ENCODE measurements around the gene KRT15. TPM values are rescaled to one million over a fixed set of nuclear protein-coding genes. Genes with fewer than 3 reads are reported as not detected.
A peak's percentile ranks its signal among the peaks of the same experiment; 100 is the strongest.

Gene KRT15
- total RNA-seq, 4 donors from 2014 or later, result 12.3 to 44.5 (median 28.8) TPM

- Histone ChIP-seq H3K4me3 (no peak overlapping the region), H3K9me3 (no peaks in the 10 kb centered on the region), H3K36me3 (no peaks in the 10 kb centered on the region), H3K27ac (no peak overlapping the region), H3K27me3 (no peaks in the 10 kb centered on the region), H3K4me1 (peaks cover 0 to 18% (median 3%) of the 10 kb centered on the region in 4 donors)
- TF ChIP-seq POLR2A (IDR thresholded peaks at IDR 0.05) (no peak), CTCF (IDR thresholded peaks at IDR 0.05) (no peak)
- DNase-seq, result peak in 1 of 3 donors; percentile 57
These were observed 7.0 kb downstream of the KRT15 start for GRCh38 chr17:41511716-41512115.

GRCh38 chr17:41511116-41511515, 7.6 kb downstream of the KRT15 start:
- Histone ChIP-seq H3K4me3 (no peak overlapping the region), H3K27ac (peak overlapping the region in 1 of 4 donors; percentile 35)

GRCh38 chr17:41510251-41511065, 8.2 kb downstream of the KRT15 start:
- Histone ChIP-seq H3K36me3 (no peaks in the 10 kb centered on the region), H3K4me1 (peaks cover 0 to 18% (median 3%) of the 10 kb centered on the region in 4 donors), H3K9me3 (no peaks in the 10 kb centered on the region), H3K4me3 (no peak overlapping the region), H3K27ac (peak overlapping the region in 1 of 4 donors; percentile 35), H3K27me3 (no peaks in the 10 kb centered on the region)
- no peak for TF ChIP-seq CTCF (IDR thresholded peaks at IDR 0.05)
- DNase-seq, result no peak

More at GRCh38 chr17:41511116-41511515, 7.6 kb downstream of the KRT15 start:
- no peaks in the 10 kb centered on the region for H3K36me3 ChIP-seq
- peaks cover 0 to 18% (median 3%) of the 10 kb centered on the region in 4 donors for H3K4me1 ChIP-seq
- H3K27me3 ChIP-seq, result no peaks in the 10 kb centered on the region
- DNase-seq, result peak in 2 of 3 donors; percentile 67 to 70
- no peaks in the 10 kb centered on the region for H3K9me3 ChIP-seq
- TF ChIP-seq CTCF (IDR thresholded peaks at IDR 0.05) (no peak), POLR2A (IDR thresholded peaks at IDR 0.05) (no peak)

GRCh38 chr17:41507315-41507880, 11.3 kb downstream of the KRT15 start:
- H3K27ac ChIP-seq, result no peak overlapping the region
- DNase-seq, result no peak
- no peak for TF ChIP-seq POLR2A (IDR thresholded peaks at IDR 0.05)
- TF ChIP-seq CTCF (IDR thresholded peaks at IDR 0.05), result no peak
- H3K4me1 ChIP-seq, result peaks cover 0 to 18% (median 3%) of the 10 kb centered on the region in 4 donors
- no peaks in the 10 kb centered on the region for H3K36me3 ChIP-seq
- H3K9me3 ChIP-seq, result no peaks in the 10 kb centered on the region
- no peaks in the 10 kb centered on the region for H3K27me3 ChIP-seq
- H3K4me3 ChIP-seq, result no peak overlapping the region

GRCh38 chr17:41505809-41506767, 12.6 kb downstream of the KRT15 start:
- no peak for DNase-seq
- Histone ChIP-seq H3K27me3 (no peaks in the 10 kb centered on the region), H3K27ac (no peak overlapping the region), H3K36me3 (no peaks in the 10 kb centered on the region), H3K9me3 (no peaks in the 10 kb centered on the region), H3K4me3 (no peak overlapping the region), H3K4me1 (peaks cover 0 to 12% (median 3%) of the 10 kb centered on the region in 4 donors)
- TF ChIP-seq POLR2A (IDR thresholded peaks at IDR 0.05), result no peak
